Activated T-cell treated with anti-CD3 and anti-CD28 coated beads for 24 hours (primary cell): ENCODE results near the gene TBC1D22A.

ENCODE experiments used
- DNase-seq: peaks from one replicate; pipeline ENCODE4 v3.0.0-alpha.2; 2020; ENCODE audit warnings: low read depth

The TBC1D22A gene

GRCh38 chr22:46887978-46888377 lies 125.5 kb downstream of the TBC1D22A start:
- no peak for DNase-seq

- no peak for DNase-seq
Observed at GRCh38 chr22:46890819-46891218, 128.4 kb downstream of the TBC1D22A start.

GRCh38 chr22:46891382-46891951 lies 129.0 kb downstream of the TBC1D22A start:
- no peak for DNase-seq

GRCh38 chr22:46892866-46893265 lies 130.4 kb downstream of the TBC1D22A start:
- no peak for DNase-seq

GRCh38 chr22:46893281-46894020 lies 131.0 kb downstream of the TBC1D22A start:
- no peak for DNase-seq

GRCh38 chr22:46894081-46894671 lies 131.7 kb downstream of the TBC1D22A start:
- DNase-seq: no peak

GRCh38 chr22:46894851-46895640 lies 132.6 kb downstream of the TBC1D22A start:
- no peak for DNase-seq

GRCh38 chr22:46895753-46896152 lies 133.3 kb downstream of the TBC1D22A start:
- no peak for DNase-seq

- no peak for DNase-seq
Observed at GRCh38 chr22:46896166-46896565, 133.7 kb downstream of the TBC1D22A start.

GRCh38 chr22:46896568-46897245 lies 134.3 kb downstream of the TBC1D22A start:
- DNase-seq: no peak

- no peak for DNase-seq
Observed at GRCh38 chr22:46897246-46897623, 134.8 kb downstream of the TBC1D22A start.

- no peak for DNase-seq
Observed at GRCh38 chr22:46900549-46900948, 138.1 kb downstream of the TBC1D22A start.

GRCh38 chr22:46902436-46902835 lies 140.0 kb downstream of the TBC1D22A start:
- DNase-seq: no peak

- no peak for DNase-seq
Observed at GRCh38 chr22:46902998-46903916, 140.8 kb downstream of the TBC1D22A start.

GRCh38 chr22:46905415-46905814 lies 143.0 kb downstream of the TBC1D22A start:
- no peak for DNase-seq

GRCh38 chr22:46905834-46906233 lies 143.4 kb downstream of the TBC1D22A start:
- DNase-seq: no peak

- no peak for DNase-seq
Observed at GRCh38 chr22:46906326-46907045, 144.0 kb downstream of the TBC1D22A start.

- DNase-seq: no peak
Observed at GRCh38 chr22:46907241-46908215, 145.1 kb downstream of the TBC1D22A start.

- no peak for DNase-seq
Observed at GRCh38 chr22:46908641-46909107, 146.2 kb downstream of the TBC1D22A start.
